ENCODE data around the gene ITPKC.

The ITPKC gene

DNA sequence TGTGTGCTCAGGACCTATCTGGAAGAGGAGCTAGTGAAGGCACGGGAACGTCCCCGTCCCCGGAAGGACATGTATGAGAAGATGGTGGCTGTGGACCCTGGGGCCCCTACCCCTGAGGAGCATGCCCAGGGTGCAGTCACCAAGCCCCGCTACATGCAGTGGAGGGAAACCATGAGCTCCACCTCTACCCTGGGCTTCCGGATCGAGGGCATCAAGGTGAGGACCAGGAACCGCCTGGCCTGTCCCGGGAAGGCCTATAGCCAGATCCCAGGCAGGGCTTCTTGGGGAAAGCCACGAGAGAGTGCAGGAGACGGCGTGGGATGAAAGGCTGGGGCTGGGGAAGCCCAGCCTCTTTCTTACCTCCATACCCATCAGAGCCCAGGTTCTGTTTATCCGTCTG lies 16.2 kb downstream of the ITPKC start:
- TF ChIP-seq, protein P1, sequence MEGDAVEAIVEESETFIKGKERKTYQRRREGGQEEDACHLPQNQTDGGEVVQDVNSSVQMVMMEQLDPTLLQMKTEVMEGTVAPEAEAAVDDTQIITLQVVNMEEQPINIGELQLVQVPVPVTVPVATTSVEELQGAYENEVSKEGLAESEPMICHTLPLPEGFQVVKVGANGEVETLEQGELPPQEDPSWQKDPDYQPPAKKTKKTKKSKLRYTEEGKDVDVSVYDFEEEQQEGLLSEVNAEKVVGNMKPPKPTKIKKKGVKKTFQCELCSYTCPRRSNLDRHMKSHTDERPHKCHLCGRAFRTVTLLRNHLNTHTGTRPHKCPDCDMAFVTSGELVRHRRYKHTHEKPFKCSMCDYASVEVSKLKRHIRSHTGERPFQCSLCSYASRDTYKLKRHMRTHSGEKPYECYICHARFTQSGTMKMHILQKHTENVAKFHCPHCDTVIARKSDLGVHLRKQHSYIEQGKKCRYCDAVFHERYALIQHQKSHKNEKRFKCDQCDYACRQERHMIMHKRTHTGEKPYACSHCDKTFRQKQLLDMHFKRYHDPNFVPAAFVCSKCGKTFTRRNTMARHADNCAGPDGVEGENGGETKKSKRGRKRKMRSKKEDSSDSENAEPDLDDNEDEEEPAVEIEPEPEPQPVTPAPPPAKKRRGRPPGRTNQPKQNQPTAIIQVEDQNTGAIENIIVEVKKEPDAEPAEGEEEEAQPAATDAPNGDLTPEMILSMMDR (IDR thresholded peaks at IDR 0.05) = no peak

DNA sequence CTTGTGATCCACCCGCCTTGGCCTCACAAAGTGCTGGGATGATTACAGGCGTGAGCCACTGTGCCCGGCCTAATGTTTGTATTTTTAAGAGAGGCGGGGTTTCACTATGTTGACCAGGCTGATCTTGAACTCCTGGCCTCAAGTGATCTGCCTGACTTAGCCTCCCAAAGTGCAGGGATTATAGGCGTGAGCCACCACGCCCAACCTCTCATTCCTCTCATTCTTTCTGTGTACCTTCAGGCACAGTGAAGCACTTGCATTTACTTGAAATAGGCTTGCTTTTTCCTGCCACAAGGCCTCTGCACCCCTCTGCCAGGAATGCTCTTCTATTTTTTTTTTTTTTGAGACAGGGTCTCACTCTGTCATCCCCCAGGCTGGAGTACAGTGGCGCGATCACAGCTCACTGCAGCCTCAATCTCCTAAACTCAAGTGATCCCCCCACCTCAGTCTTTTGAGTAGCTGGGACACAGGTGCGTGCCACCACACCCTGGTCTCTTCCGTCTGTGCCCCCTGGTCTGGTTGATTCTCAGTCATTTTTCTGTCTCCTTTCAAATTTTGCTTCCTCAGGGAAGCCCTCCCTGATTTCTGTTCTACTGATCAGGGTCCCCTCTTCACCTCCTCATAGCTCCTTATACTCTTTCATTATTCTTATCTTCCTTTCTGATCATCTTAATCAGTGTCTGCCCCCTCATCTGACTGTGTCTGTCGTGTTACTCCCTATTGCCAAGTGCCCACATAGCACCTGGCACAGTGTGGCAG lies 18.3 kb downstream of the ITPKC start:
- TF ChIP-seq, protein P1 (IDR thresholded peaks at IDR 0.05) = no peak

DNA sequence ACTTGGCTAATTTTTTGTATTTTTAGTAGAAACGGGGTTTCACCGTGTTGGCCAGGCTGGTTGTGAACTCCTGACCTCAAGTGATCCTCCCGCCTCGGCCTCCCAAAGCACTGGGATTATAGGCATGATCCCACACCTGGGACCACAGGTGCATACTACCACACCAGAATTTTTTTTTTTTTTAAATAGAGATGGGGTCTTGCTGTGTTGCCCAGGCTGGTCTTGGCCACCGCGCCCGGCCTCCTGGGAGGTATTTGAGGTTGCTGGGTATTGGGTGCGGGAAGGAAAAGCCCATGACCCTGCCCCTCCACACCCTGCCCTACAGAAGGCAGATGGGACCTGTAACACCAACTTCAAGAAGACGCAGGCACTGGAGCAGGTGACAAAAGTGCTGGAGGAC lies 19.7 kb downstream of the ITPKC start:
- TF ChIP-seq, protein P1 (IDR thresholded peaks at IDR 0.05) = no peak

DNA sequence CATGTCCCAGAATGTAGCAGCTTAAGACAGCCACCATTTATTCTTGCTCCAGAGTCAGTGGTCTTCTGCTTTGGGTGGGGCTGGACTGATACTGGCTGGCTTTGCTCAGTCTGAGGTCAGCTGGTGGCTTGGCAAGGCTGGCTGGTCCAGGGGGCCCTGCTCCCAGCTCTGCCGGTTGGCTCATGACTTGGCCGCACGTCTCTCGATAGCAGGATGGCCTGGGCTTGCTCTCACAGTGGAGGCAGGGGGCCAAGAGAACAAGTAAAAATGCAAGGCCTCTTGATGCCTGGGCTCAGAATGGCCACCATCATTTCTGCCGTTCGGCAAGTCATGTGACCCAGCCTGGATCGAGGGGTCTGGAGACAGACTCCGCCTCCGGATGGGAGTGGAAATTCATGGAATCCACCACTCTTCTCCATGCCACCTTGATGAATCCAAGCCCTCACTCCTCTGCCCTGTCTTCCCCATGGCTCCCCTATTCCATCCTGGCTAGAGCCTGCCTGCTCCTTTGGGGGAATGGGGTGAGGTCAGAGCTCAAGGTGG lies 20.3 kb downstream of the ITPKC start:
- TF ChIP-seq, protein P1 (IDR thresholded peaks at IDR 0.05) = no peak

DNA sequence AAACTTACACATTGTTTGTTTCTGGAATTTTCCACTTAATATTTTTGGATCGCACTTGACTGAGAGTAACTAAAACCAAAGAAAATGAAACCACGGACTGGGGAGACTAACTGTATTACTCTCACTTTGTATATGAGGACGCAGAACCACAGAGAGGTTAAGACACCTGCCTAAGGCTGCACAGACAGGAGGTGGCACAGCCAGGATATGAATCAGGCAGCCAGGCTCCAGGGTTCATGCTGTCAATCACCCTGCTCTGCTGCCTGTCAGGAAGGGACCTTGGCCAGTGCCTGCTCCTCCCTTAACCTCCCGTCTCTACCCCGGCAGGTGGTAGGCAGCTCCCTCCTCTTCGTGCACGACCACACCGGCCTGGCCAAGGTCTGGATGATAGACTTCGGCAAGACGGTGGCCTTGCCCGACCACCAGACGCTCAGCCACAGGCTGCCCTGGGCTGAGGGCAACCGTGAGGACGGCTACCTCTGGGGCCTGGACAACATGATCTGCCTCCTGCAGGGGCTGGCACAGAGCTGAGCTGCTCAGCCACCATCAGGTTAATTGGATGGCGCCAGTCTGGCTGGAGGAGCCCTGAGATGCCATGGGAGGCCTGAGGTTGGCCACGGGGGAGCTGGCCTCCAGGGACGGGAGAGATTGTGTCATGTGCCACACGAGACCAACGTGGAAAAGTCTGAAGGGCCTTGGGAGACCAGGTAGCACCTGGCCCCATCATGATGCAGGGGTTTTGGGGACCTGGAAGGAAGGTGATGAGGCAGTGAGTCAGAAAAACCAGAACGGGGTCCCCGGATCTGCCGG lies 22.3 kb downstream of the ITPKC start:
- TF ChIP-seq, protein P1 (IDR thresholded peaks at IDR 0.05) = no peak

DNA sequence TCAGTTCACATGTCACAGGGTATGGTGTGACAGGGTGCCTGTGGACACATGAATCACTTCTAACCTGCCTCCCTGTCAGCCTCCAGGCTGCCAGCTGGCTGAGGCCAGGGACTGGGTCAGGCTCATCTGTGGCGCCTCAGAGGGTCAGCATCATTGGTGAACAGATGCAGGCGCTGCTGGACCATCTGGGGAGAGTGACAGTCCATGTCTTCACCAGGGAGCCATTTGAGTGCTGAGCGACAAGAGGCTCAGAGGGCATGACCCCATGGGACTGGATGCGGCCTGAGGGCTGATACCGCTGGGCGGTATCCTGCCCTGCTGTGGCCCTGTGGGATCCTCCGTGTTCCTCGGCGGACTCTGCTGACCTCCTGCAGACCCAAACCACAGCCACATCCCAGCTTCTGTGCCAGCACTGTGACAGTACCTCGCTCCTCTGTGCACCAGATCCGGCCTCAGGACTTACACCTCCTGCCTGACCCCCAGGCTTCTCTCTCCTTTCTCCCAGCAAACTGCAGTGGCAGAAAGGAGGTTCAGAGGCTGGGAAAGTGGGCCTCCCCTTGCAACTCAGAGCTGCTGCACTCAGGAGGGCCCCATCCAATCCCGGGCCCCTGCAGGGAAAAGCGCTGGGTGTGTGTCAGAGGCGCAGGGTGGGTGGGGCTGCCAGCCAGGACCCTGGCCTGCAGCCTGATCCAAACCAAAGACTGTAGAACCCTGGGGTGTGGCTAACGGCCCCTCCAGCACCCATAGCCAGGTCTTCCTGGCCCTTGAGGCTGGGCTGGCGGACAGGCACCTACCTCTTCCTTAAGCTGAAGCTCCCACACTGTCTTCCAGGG lies 23.2 kb downstream of the ITPKC start:
- TF ChIP-seq, protein P1 (IDR thresholded peaks at IDR 0.05) = no peak

DNA sequence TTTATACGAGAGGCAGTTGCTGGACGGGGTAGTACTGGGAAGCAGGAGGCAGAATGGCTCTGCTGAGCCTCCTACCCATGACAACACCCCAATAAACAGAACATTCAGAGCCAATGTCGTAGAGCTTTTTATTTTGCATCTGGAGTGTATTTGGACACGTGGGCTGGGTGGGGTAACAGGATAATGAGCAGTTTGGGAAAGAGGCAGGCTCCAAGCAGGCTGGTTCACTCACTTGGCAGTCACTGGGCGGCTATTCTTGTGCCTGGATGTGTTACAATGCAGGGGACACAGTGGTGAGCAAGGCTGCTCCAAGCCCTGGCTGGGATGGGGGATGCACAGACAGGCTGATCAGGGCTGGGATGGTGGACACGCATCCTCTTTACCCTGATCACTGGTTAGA lies 23.8 kb downstream of the ITPKC start:
- TF ChIP-seq, protein P1 (IDR thresholded peaks at IDR 0.05) = no peak

Data from LNCAP (cell line).